SK-N-SH (cell line): ENCODE measurements around the gene HTR3A. TPM values are rescaled to one million over a fixed set of nuclear protein-coding genes. Genes with fewer than 3 reads are reported as not detected.

ENCODE experiments used
- CTCF ChIA-PET: fragments of 300-600, 350-600 bp; formaldehyde crosslinking; extraction: SDS; loops from one replicate; lab custom pipeline; 2021; lab: Yijun Ruan, JAX
- POLR2A ChIA-PET: fragments of 350-600 bp; sonication (Branson Sonifier 250); formaldehyde crosslinking; extraction: SDS; loops from one replicate; lab custom pipeline; 2020; ENCODE audit warnings: antibody characterized with exemption, inconsistent platforms; lab: Yijun Ruan, JAX
- DNase-seq: peaks from one replicate; pipeline ENCODE4 v3.0.0; 2012
- H2AFZ ChIP-seq: fragments of 200-600 bp; sonication (generic); 2 replicates; pipeline ENCODE4 v1.8.1; 2016; ENCODE audit warnings: antibody characterized with exemption, mild to moderate bottlenecking, low read depth
- H3F3A ChIP-seq: fragments of 200-600 bp; sonication (generic); replicated peaks from 2 replicates; pipeline ENCODE3; 2016; ENCODE audit warnings: antibody characterized with exemption, mild to moderate bottlenecking; ENCODE audit not compliant: insufficient read depth
- H3K27ac ChIP-seq, 2 experiments: fragments of 200-500 bp in 1 of 2; fragments of 200-600 bp in 1 of 2; sonication (Bioruptor generic) in 1 of 2; sonication (generic), shearing (Covaris generic) in 1 of 2; 2 replicates each; pipeline versions ENCODE4 v1.5.1 to v1.6.1; 2014 to 2016; ENCODE audit warnings: low read depth in 2 of 2, inconsistent platforms in 1 of 2, low read length in 1 of 2, mild to moderate bottlenecking in 1 of 2, mixed read lengths in 1 of 2
- H3K27me3 ChIP-seq: fragments of 200-600 bp; sonication (generic), shearing (Covaris generic); 2 replicates; pipeline ENCODE4 v1.6.1; 2016; ENCODE audit warnings: mixed run types; ENCODE audit not compliant: insufficient read depth
- H3K36me3 ChIP-seq, 2 experiments: fragments of 200-500 bp in 1 of 2; fragments of 200-600 bp in 1 of 2; sonication (Bioruptor generic) in 1 of 2; sonication (generic) in 1 of 2; replicated peaks in 1 of 2; 2 replicates each; pipeline versions ENCODE3 to v1.5.1; 2014 to 2016; ENCODE audit warnings: low read length in 1 of 2, mild to moderate bottlenecking in 1 of 2; ENCODE audit not compliant: insufficient read depth in 2 of 2, control insufficient read depth in 1 of 2
- H3K4me1 ChIP-seq, 2 experiments: fragments of 200-500 bp in 1 of 2; fragments of 200-600 bp in 1 of 2; sonication (Bioruptor generic) in 1 of 2; sonication (generic), shearing (Covaris generic) in 1 of 2; 2 replicates each; pipeline versions ENCODE4 v1.5.1 to v1.6.1; 2014 to 2016; ENCODE audit warnings: low read depth in 1 of 2, low read length in 1 of 2, mixed run types in 1 of 2; ENCODE audit not compliant: insufficient read depth in 2 of 2, control insufficient read depth in 1 of 2
- H3K4me2 ChIP-seq: fragments of 200-600 bp; sonication (generic), shearing (Covaris generic); 2 replicates; pipeline ENCODE4 v1.6.1; 2017; ENCODE audit warnings: mixed run types
- H3K4me3 ChIP-seq, 2 experiments: fragments of 200-500 bp in 1 of 2; fragments of 200-600 bp in 1 of 2; sonication (Bioruptor generic) in 1 of 2; sonication (generic), shearing (Covaris generic) in 1 of 2; 2 replicates each; pipeline versions ENCODE4 v1.5.1 to v1.8.1; 2014 to 2016; ENCODE audit warnings: low read depth in 2 of 2, inconsistent platforms in 1 of 2, low read length in 1 of 2, mild to moderate bottlenecking in 1 of 2, mixed read lengths in 1 of 2, moderate library complexity in 1 of 2
- H3K79me2 ChIP-seq: fragments of 200-600 bp; sonication (generic); 2 replicates; pipeline ENCODE4 v1.8.1; 2017; ENCODE audit warnings: mild to moderate bottlenecking; ENCODE audit not compliant: insufficient read depth
- H3K9ac ChIP-seq: fragments of 200-600 bp; sonication (generic); 2 replicates; pipeline ENCODE4 v1.6.1; 2017; ENCODE audit warnings: mixed run types
- H3K9me2 ChIP-seq: fragments of 200-600 bp; sonication (generic); 2 replicates; pipeline ENCODE4 v1.6.1; 2017; ENCODE audit warnings: mixed run types
- H3K9me3 ChIP-seq: fragments of 200-600 bp; sonication (generic); 2 replicates; pipeline ENCODE4 v1.6.1; 2017; ENCODE audit warnings: mixed run types, mild to moderate bottlenecking, moderate library complexity
- H4K20me1 ChIP-seq: fragments of 200-600 bp; sonication (generic); 2 replicates; pipeline ENCODE4 v1.6.1; 2017; ENCODE audit warnings: mild to moderate bottlenecking, mixed run types; ENCODE audit not compliant: insufficient read depth
- ELF1 ChIP-seq: IDR thresholded peaks from 2 replicates; pipeline ENCODE4 v1.4.0; 2012
- EP300 ChIP-seq, 2 experiments: IDR thresholded peaks; 2 replicates each; pipeline versions ENCODE4 v1.4.0 to v1.6.1; 2012; ENCODE audit warnings: borderline replicate concordance in 1 of 2, low read depth in 1 of 2, low read length in 1 of 2
- FOSL2 ChIP-seq: IDR thresholded peaks from 2 replicates; pipeline ENCODE4 v1.4.0; 2012; ENCODE audit warnings: low read depth, mild to moderate bottlenecking, moderate library complexity, borderline replicate concordance
- FOXJ3 ChIP-seq: sonication (generic); formaldehyde crosslinking; IDR thresholded peaks from 2 replicates; pipeline ENCODE4 v1.5.1; 2020; ENCODE audit warnings: mild to moderate bottlenecking, missing genetic modification reagents
- GABPA ChIP-seq: IDR thresholded peaks from 2 replicates; pipeline ENCODE4 v1.4.0; 2012; ENCODE audit warnings: low read depth, mild to moderate bottlenecking
- GATA2 ChIP-seq: sonication (generic); formaldehyde crosslinking; IDR thresholded peaks from 2 replicates; pipeline ENCODE4 v1.5.0; 2020; ENCODE audit warnings: mild to moderate bottlenecking, missing genetic modification reagents
- JUND ChIP-seq: IDR thresholded peaks from 2 replicates; pipeline ENCODE4 v1.4.0; 2012
- MEF2A ChIP-seq: IDR thresholded peaks from 2 replicates; pipeline ENCODE4 v1.4.0; 2012; ENCODE audit warnings: low read depth, borderline replicate concordance
- NFIC ChIP-seq: IDR thresholded peaks from 2 replicates; pipeline ENCODE4 v1.4.0; 2012; ENCODE audit warnings: borderline replicate concordance
- NRF1 ChIP-seq: IDR thresholded peaks from 2 replicates; pipeline ENCODE4 v1.6.1; 2012; ENCODE audit warnings: low read depth, mild to moderate bottlenecking, low read length
- POLR2AphosphoS5 ChIP-seq: IDR thresholded peaks from 2 replicates; pipeline ENCODE4 v1.6.1; 2012; ENCODE audit warnings: low read depth, low read length
- REST ChIP-seq: IDR thresholded peaks from 2 replicates; pipeline ENCODE4 v1.6.1; 2012; ENCODE audit warnings: mild to moderate bottlenecking, low read depth, low read length, moderate library complexity
- RXRA ChIP-seq: IDR thresholded peaks from 2 replicates; pipeline ENCODE4 v1.4.0; 2012; ENCODE audit warnings: low read depth, mild to moderate bottlenecking, borderline replicate concordance
- SIN3A ChIP-seq: IDR thresholded peaks from 2 replicates; pipeline ENCODE4 v1.6.1; 2012; ENCODE audit warnings: low read depth, mild to moderate bottlenecking, low read length, moderate library complexity, borderline replicate concordance
- TCF12 ChIP-seq: IDR thresholded peaks from 2 replicates; pipeline ENCODE4 v1.4.0; 2012
- ZBTB33 ChIP-seq: IDR thresholded peaks from 2 replicates; pipeline ENCODE4 v1.4.0; 2012; ENCODE audit warnings: low read depth, borderline replicate concordance
- WGBS: methylation state at CpG from one replicate; pipeline ENCODE4 v1.1.6; 2017; ENCODE audit warnings: low lambda C conversion rate; 5-methylcytosine and 5-hydroxymethylcytosine counted together
- polyA plus RNA-seq, 3 experiments: library from polyadenylated mRNA; depleted of rRNA; stranded (reverse); fragments of >200 nt; gene quantifications; 2 replicates each; pipeline ENCODE4 v1.2.3, GENCODE V29; 2012
- TF ChIP-seq, protein P1 (sequence below): fragments of 200-600 bp; sonication (generic); IDR thresholded peaks from 2 replicates; pipeline ENCODE4 v1.6.1; 2017; ENCODE audit warnings: antibody characterized with exemption, mild to moderate bottlenecking, moderate library complexity
- TF ChIP-seq, protein P2 (sequence below): fragments of 150-350 bp; IDR thresholded peaks from 2 replicates; pipeline ENCODE4 v1.6.1; 2017; ENCODE audit warnings: antibody characterized with exemption, low read length, low read depth, borderline replicate concordance
- TF ChIP-seq, protein P3 (sequence below): IDR thresholded peaks from 2 replicates; pipeline ENCODE4 v1.4.0; 2012; ENCODE audit warnings: low read depth

Gene HTR3A
- polyA plus RNA-seq, 1 of the 3 experiments (the other 2 are of a cell fraction), result not detected

GRCh38 chr11:113994077-113994954 is 19.4 kb downstream of the HTR3A start (continued):
- TF ChIP-seq, protein P1, sequence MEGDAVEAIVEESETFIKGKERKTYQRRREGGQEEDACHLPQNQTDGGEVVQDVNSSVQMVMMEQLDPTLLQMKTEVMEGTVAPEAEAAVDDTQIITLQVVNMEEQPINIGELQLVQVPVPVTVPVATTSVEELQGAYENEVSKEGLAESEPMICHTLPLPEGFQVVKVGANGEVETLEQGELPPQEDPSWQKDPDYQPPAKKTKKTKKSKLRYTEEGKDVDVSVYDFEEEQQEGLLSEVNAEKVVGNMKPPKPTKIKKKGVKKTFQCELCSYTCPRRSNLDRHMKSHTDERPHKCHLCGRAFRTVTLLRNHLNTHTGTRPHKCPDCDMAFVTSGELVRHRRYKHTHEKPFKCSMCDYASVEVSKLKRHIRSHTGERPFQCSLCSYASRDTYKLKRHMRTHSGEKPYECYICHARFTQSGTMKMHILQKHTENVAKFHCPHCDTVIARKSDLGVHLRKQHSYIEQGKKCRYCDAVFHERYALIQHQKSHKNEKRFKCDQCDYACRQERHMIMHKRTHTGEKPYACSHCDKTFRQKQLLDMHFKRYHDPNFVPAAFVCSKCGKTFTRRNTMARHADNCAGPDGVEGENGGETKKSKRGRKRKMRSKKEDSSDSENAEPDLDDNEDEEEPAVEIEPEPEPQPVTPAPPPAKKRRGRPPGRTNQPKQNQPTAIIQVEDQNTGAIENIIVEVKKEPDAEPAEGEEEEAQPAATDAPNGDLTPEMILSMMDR, result peak; percentile 79
- no peak for TF ChIP-seq GABPA

DNA sequence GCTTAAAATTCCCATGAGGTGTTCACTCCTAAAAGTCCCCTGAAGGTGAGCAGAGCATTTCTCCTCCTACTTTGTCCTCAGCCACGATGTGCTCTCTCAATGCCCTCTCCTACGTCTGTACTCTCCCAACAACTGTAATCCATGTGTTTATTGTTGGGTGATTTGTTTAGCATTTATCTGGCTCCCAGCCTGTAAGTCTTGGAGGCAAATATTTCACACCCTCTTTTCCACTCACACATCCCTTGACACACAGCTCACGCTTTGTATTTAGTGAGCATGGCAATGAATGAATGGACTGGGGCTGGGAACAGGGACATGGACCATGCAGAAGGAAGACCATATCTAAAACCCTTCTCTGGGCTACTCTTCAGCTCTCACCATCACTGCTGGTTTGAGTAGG is 22.6 kb downstream of the HTR3A start:
- H3K9me3 ChIP-seq, result no peaks in the 10 kb centered on the region
- H3F3A ChIP-seq, result no peaks in the 10 kb centered on the region
- no peak overlapping the region for H3K27ac ChIP-seq
- H3K4me3 ChIP-seq, result no peak overlapping the region
- no peak overlapping the region for H3K9ac ChIP-seq
- no peaks in the 10 kb centered on the region for H3K36me3 ChIP-seq
- no peak overlapping the region for H3K4me2 ChIP-seq
- CTCF ChIA-PET, result interaction anchor here (6.9 to 11.0 kb wide), 3 partner anchors 19 to 264 kb away, joined by 56 to 329 read pairs (median 59); partner anchors contain the start of gene HTR3A
- no peaks in the 10 kb centered on the region for H3K79me2 ChIP-seq
- no peaks in the 10 kb centered on the region for H3K9me2 ChIP-seq
- H3K4me1 ChIP-seq, result peaks cover 0 to 6% of the 10 kb centered on the region in 2 experiments; a peak in 1 of 4 replicates
- POLR2A ChIA-PET, result no interaction called here
- no peaks in the 10 kb centered on the region for H4K20me1 ChIP-seq
- WGBS, result 28% methylated on average over 3 of the region's 3 CpGs
- no peak for TF ChIP-seq NFIC
- TF ChIP-seq TCF12, result no peak
- no peak for TF ChIP-seq NRF1
- TF ChIP-seq GATA2 (CRISPR knock-in tag), result no peak
- no peak for TF ChIP-seq MEF2A
- no peak for TF ChIP-seq SIN3A
- TF ChIP-seq ELF1, result no peak
- TF ChIP-seq, protein P2, sequence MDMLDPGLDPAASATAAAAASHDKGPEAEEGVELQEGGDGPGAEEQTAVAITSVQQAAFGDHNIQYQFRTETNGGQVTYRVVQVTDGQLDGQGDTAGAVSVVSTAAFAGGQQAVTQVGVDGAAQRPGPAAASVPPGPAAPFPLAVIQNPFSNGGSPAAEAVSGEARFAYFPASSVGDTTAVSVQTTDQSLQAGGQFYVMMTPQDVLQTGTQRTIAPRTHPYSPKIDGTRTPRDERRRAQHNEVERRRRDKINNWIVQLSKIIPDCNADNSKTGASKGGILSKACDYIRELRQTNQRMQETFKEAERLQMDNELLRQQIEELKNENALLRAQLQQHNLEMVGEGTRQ, result no peak
- TF ChIP-seq FOXJ3 (CRISPR knock-in tag), result no peak
- TF ChIP-seq, protein P3, sequence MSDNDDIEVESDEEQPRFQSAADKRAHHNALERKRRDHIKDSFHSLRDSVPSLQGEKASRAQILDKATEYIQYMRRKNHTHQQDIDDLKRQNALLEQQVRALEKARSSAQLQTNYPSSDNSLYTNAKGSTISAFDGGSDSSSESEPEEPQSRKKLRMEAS, result no peak
- TF ChIP-seq RXRA, result no peak
- TF ChIP-seq FOSL2, result no peak
- no peak for TF ChIP-seq ZBTB33
- TF ChIP-seq JUND, result no peak
- no peak for TF ChIP-seq POLR2AphosphoS5
- TF ChIP-seq EP300 (IDR thresholded peaks at IDR 0.05; ENCODE audit: borderline replicate concordance in 1 of 2, low read depth in 1 of 2, low read length in 1 of 2), result no peak
- no peak for TF ChIP-seq REST
- no peak overlapping the region for H2AFZ ChIP-seq
- H3K27me3 ChIP-seq, result no peaks in the 10 kb centered on the region
- DNase-seq, result no peak
